Neural cell (in vitro differentiated cells): Measurements from ENCODE around the gene ADSS1.

Experiments used
- CTCF ChIP-seq: fragments of 450-650 bp; IDR thresholded peaks from 2 replicates; pipeline ENCODE4 v1.5.1; 2014; ENCODE audit warnings: antibody characterized with exemption, mild to moderate bottlenecking, moderate library complexity; ENCODE audit not compliant: poor library complexity, severe bottlenecking
- EP300 ChIP-seq: fragments of 450-650 bp; conservative IDR thresholded peaks from 2 replicates; pipeline ENCODE4 v1.6.1; 2014; ENCODE audit warnings: antibody characterized with exemption, mild to moderate bottlenecking, moderate library complexity; ENCODE audit not compliant: poor library complexity, severe bottlenecking
- POLR2AphosphoS5 ChIP-seq: IDR thresholded peaks from 2 replicates; pipeline ENCODE4 v1.6.1; 2012

- TF ChIP-seq POLR2AphosphoS5 (no peak), CTCF (no peak), EP300 (no peak)
These were observed 58.2 kb downstream of the ADSS1 start for GRCh38 chr14:104782086-104782807.
